ENCODE data around the gene OXSR1.

- TF ChIP-seq CTCF (IDR thresholded peaks at IDR 0.05) = no peak
- no peak for TF ChIP-seq POLR2A (IDR thresholded peaks at IDR 0.05)
Observed at GRCh38 chr3:38115645-38116427, 49.5 kb upstream of the OXSR1 start.

Data from uterus (tissue), 2 donors.